Measurements from ENCODE around the gene QPRT.

Gene QPRT

DNA sequence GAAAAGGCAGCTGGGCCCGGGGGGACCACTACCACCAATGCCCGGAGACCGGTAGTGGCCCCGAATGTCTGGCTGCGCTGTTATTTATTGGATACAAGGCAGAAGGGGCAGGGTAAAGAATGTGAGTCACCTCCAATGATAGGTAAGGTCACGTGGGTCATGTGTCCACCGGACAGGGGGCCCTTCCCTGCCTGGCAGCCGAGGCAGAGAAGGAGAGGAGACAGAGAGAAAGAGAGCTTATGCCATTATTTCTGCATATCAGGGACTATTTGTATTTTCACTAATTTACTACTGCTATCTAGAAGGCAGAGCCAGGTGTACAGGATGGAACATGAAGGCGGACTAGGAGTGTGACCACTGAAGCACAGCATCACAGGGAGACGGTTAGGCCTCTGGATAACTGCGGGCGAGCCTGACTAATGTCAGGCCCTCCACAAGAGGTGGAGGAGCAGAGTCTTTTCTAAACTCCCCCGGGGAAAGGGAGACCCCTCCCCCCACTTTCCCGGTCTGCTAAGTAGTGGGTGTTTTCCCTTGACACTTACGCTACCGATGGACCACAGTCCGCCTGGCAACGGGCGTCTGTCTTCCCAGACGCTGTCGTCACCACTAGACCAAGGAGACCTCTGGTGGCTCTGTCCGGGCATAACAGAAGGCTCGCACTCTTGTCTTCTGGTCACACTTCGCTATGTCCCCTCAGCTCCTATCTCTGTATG lies 42.3 kb downstream of the QPRT start:
- TF ChIP-seq, protein P1, sequence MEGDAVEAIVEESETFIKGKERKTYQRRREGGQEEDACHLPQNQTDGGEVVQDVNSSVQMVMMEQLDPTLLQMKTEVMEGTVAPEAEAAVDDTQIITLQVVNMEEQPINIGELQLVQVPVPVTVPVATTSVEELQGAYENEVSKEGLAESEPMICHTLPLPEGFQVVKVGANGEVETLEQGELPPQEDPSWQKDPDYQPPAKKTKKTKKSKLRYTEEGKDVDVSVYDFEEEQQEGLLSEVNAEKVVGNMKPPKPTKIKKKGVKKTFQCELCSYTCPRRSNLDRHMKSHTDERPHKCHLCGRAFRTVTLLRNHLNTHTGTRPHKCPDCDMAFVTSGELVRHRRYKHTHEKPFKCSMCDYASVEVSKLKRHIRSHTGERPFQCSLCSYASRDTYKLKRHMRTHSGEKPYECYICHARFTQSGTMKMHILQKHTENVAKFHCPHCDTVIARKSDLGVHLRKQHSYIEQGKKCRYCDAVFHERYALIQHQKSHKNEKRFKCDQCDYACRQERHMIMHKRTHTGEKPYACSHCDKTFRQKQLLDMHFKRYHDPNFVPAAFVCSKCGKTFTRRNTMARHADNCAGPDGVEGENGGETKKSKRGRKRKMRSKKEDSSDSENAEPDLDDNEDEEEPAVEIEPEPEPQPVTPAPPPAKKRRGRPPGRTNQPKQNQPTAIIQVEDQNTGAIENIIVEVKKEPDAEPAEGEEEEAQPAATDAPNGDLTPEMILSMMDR (IDR thresholded peaks at IDR 0.05): peak; percentile 51

DNA sequence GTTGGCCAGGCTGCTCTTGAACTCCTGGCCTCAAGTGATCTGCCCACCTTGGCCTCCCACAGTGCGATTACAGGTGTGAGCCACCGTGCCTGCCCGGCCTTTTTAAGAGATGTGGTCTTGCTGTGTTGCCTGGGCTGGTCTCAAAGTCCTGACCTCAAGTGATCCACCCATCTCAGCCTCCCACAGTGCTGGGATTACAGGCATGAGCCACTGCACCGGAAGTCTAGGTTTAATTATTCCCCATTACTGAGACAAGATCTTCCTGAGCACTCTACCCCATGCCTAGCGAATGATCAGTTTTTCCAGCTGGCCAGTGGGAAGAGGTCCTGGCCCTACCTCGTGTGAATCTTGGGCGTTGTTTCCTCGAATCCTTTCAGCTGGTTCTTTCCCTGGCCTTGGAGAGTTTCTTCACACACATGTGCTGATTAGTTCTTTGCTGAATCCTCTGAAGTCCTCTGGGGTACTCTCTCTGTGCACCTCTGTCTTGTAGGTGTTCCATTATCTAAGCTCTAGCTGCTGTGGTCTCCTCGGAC lies 47.9 kb downstream of the QPRT start:
- TF ChIP-seq, protein P1 (IDR thresholded peaks at IDR 0.05): no peak

DNA sequence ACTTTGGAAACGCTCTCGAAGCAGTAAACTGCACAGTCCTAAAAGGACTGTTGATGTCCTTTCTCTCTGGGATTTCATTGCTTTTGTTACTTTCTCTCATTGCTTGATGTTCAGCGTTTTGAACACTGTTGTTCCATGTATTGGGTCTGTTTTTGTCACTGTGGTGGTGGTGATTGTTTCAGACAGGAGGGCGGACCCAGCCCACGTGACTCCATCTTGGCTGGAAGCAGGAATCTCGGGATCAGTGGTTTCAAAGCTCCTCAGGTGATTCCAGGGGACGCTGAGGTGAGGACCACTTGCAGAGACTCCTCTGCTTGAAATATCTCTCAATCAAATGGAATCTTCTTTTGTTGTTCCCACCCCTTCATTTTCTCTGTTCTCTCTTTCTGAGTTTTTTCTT lies 48.5 kb downstream of the QPRT start:
- TF ChIP-seq, protein P1 (IDR thresholded peaks at IDR 0.05): no peak

DNA sequence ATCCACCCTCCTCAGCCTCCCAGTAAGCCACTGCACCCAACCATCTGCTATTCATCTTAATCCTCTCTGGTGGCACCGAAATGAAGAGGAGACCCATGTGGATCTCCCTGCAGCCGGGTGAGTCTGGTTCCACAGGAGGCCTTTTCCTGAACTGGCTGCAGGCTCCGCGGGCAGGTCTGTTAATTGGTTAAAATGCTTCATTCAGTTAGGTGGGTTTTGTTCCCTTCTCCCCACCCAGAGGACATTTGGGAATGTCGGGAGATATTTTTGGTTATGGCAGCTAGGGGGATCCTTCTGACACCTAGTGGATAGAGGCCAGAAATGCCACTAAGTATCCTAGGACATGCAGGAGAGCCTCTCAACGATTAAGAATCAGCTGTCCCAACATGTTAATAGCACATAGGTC lies 50.1 kb downstream of the QPRT start:
- TF ChIP-seq, protein P1 (IDR thresholded peaks at IDR 0.05): peak; percentile 42

DNA sequence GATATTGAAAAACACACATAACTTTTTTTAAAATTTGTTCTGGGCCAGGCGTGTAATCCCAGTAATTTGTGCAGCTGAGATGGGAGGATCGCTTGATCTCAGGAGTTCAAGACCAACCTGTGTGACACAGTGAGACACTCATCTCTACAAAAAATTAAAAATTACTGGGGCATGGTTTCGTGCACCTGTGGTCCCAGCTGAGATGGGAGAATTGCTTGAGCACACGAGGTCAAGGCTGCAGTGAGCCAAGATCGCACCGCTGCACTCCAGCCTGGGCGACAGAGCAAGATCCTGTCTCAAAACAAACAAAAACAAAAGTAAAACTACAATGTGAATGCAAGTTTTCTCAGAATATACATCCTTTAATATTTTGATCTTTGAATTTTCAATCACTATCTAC lies 51.7 kb downstream of the QPRT start:
- TF ChIP-seq, protein P1 (IDR thresholded peaks at IDR 0.05): no peak

DNA sequence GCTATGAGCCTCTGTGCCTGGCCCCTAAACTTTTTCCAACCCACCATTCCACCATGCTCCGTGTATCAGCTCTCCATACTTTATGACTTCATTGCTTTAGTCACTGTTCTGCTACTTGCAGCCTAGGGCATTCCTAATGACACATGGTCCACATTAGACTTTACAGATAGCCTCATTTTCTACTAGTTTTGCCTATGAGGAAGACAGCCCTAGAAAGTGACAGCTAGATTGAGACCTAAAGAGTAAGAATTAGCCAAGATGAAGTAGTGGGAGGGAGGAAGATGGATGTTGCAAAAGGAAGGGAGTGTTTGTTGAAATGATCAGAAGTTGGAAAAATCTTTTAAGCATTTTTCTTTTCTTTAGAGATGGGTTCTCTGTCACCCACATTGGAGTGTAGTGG lies 55.8 kb downstream of the QPRT start:
- TF ChIP-seq, protein P1 (IDR thresholded peaks at IDR 0.05): no peak

DNA sequence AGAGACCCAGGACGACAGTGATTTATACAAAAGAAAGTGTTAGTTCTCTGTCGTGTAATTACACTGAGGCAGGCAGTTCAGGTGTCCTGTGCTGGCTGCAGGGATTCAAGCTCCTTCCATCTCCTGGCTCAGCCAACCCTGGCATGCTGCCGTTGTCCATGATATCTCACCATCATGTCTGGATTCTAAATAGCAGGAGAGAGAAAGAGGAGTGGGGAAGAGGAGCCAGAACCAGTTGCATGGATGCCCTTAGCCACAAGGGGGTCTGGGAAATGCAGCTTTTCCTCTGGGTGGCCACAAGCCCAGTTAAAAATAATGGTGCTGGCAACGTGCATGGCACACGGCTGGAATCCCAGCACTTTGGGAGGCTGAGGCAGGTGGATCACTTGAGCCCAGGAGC lies 57.1 kb downstream of the QPRT start:
- TF ChIP-seq, protein P1 (IDR thresholded peaks at IDR 0.05): no peak

All from LNCAP (cell line).